HG03432 (cell line): ENCODE data around the gene PTPRU.

Source experiments
- ATAC-seq: cut with Tn5 transposase; IDR thresholded peaks from one replicate; pipeline ENCODE4 v1.9.1; 2021; ENCODE audit warnings: mild to moderate bottlenecking, moderate library complexity; ENCODE audit not compliant: unreplicated experiment

The PTPRU gene

DNA sequence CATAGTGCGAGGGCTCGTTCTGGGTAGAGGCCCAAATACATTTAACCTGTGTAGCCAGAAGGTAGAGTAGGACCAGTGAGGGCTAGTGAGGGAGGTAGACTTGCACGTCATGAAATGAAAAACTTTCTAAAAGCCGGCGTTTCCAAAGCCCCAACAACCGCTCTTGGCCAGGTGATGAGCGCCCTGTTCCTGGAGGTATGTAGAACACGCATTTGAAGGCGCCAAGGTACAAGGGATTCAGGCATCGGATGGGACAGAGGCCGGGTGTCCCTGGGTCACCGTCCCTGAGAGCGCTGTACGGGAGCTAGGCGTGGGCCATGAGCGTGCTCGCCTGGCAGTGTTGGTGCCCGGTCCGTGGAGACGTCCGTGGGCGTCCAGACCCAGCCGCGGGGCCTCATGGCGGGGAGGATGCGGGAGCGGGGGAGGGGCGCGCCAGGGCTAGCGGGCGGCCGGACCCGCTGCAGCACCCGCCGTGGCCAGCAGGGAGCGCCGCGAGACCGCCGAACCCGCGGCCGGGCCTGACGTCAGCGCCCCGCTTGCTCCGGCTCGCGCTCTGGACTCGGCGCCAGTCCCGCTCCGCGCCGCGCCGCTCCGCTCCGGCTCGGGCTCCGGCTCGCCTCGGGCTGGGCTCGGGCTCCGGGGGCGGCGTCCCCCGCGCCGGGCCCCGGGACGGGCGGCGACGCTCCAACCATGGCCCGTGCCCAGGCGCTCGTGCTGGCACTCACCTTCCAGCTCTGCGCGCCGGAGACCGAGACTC is at the start of gene PTPRU:
Gene PTPRU (plus strand): TSS at position 568 of the 757 bp plus-strand sequence. CDS start 123 bp downstream, at position 691.
- peak; percentile 68 for ATAC-seq

DNA sequence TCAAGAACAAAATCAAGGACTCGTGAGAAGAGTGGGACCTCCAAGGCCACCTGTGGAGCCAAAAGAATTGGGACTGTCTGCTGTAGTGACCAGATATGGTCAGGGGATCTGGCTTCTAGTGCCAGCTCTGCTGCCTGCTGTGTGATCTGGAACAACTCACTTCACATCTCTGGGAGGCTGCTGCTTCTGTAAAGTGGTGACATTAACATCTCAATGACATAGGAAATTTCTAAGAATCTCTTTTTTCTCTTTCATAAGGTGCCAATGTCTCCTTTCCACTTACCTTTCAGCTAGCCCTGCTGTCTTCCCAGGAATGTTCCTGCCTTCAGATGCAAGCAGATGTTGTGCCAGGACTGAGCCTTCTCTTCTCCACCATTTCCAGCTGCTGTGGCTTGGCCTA is 49.6 kb upstream of the PTPRU start:
- ATAC-seq, result no peak

DNA sequence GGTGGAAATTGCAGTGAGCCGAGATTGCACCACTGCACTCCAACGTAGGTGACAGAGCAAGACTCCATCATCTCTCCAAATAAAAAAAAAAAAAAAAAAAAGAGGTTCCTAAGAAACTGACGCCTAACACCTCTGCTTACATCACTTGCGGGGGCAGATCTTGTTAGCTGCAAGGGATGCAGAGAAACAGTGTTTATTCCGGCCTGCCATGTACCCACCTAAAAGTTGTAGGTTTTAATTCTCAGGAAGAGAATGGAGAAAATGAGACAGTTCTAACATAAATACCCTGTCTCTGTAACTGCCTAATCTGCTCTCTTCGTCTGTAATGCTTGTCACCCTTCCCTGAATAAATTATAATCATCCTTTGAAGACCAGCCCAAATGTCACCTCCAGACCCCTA is 45.6 kb upstream of the PTPRU start:
- no peak for ATAC-seq

DNA sequence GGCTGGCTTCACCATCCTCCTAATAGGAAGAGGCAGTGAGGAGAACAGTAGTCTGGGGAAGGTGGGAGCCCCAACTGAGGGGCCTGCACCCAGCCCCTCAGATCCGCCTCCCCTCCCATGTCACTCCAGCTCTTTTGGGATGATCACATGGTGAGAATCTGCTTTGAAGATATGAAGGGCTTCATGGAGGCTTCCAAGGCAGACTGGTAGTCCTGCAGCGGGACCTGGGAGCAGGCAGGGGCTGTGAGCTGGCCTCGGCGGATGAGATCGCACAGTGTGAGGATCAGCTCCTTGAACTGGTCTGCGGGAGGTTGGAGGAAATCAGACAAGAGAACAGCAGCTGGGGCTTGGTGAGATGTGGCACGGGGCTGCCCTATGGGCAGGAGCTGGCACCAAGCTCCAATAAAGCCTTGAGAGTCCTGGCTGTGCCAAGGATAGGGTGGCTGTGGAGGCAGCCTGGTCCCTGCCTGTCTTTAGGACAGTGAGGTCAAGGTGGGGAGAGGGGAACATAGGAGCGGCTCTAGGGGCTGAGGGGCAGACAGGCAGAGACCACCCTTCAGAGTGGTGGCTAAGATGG is 42.4 kb upstream of the PTPRU start:
- no peak for ATAC-seq

DNA sequence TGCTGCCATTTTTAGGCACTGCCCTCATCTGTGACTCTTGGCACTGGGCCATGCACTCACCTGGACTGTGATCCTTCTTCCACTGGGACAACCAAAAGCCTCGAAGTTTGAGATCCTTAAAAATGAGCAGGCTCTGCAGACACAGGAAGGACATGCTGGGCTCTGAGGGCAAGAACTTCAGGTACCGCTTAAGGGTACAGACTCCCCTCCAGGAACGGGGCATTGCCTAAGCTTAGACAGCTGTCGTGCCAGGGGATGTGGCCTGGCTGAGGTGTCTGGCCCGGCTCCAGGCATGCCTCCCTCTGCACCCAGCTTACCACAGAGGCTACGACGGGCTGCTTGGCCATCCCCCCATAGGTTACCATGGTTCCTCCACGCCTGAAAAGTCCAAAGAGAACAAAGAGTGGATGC is 40.4 kb upstream of the PTPRU start:
- ATAC-seq, result no peak

DNA sequence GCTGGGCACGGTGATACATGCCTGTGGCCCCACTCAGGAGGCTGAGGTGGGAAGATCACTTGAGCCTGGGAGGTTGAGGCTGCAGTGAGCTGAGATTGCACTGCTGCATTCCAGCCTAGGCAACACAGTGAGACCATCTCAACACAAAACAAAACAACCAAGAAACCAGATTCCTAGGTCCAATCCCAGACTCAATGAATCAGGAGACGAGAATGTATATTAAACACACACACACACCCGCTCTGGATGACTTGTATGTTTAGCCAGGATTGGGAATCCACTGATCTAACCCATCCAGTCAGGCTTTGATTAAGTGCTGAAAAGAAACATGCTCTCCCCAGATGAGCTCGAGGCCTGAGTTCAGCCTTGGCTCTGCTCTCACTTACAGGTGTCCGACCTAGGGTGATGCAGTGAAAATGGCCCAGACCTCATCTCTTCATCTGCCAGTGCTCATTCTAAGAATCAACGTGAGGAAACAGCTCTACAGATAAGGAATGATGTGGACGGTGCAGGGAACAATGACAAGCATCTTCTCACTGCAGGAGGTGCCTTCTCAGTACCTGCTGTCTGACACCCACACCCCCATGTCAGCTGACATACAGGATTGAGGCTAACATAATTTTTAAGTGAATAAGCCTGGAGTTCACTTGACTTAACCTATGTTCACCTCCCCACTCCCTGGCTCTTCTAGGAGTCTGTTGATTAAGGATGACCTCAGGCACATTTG is 39.3 kb upstream of the PTPRU start:
- ATAC-seq, result no peak

DNA sequence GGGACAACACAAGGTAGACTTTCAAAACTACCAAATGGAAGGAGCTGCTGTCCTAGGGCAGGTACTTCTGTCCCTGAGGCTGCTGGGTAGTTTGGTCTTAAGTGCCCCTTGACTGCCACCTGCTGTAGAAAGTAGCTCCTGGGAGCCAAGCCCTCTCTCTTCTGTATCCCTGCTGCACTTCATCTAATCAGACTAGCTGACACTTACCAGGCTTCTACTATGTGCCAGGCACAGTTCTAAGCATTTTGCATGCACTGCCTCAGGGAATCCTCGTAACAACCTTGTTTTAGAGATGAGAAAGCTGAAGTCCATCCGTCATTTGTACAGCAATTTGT is 38.8 kb upstream of the PTPRU start:
- ATAC-seq, result no peak

DNA sequence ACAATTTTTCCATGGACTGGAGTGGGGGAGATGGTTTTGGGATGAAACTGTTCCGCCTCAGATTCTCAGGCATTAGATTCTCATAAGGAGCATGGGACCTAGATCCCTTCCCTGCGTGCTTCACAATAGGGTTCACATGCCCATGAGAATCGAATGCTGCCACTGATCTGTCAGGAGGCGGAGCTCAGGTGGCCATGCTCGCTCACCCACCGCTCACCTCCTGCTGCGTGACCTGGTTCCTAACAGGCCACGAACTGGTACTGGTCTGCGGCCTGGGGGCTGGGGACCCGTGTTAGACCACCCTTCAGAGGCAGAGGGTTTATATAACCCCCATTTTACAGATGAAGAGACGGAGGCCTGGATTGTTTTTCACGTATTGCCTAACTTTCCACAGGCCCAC is 38.3 kb upstream of the PTPRU start:
- no peak for ATAC-seq

DNA sequence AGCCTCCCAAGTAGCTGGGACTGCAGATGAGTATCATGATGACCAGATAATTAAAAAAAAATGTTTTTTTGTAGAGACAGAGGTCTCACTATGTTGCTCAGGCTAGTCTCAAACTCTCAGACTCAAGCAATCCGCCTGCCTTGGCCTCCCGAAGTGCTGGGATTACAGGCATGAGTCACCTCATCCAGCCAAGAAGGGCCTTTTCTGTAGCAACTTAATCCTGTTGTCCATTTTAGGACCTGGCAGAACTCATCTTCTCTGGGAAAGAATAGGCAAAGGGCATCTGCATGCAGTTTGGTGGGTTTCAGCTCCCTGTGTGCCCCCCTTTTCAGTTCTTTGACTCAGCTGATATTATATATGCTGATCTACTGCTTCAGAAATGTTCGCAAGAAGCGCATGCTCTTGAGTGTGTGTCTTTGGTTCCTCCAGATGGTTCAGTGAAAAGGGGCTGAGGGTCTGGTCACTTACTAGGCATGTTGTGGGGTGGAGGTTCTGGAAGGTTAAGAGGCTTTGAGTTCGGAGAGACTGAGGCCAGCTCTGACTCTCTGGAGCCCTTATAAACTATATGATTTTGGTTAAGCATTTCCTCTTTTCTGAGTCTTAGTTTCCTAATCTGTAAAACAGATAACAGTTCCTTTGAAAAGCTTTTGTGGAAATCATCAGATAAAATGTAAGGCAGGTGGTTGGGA is 35.3 kb upstream of the PTPRU start:
- ATAC-seq, result no peak

DNA sequence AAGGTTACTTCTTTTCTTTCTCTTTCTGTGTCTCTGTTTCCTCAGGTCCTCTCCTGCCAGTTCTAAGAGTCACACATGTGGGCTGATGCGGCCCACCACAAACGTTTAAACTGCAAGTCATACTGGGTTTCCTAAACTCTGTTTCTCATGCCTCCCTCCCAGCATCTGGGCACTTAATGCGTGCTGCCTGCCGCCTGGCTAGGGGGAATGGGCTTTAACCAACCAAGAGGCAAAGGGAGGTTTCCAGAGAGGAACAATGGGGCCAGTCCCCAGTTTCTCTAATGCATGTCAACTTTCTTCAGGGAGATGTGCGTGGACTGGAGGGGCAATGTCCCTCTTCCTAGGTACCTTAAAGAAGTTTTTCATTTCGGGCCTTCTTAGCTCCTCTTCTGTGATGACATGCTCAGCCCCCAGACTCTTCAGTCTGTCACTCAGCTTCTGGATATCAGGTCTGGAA is 34.7 kb upstream of the PTPRU start:
- ATAC-seq, result no peak

DNA sequence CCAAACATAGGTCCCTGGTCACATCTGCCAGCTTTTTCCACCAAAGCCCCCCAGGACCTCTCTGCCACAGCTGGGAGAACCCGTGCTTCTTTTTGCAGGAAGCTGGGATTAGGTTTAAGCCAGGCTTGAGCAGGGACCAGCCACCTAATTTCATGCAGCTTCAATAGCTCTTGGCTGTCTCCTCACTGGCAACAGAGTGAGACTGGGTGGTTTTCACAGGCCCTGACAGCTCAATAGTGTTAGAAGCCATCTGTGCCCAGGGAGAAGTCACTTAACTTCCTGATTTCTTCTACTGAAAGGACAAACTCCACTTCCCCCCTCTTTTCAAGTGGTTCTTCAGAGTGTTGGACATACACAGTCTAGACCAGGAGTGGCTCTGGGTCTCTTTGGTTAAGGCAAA is 34.3 kb upstream of the PTPRU start:
- no peak for ATAC-seq

DNA sequence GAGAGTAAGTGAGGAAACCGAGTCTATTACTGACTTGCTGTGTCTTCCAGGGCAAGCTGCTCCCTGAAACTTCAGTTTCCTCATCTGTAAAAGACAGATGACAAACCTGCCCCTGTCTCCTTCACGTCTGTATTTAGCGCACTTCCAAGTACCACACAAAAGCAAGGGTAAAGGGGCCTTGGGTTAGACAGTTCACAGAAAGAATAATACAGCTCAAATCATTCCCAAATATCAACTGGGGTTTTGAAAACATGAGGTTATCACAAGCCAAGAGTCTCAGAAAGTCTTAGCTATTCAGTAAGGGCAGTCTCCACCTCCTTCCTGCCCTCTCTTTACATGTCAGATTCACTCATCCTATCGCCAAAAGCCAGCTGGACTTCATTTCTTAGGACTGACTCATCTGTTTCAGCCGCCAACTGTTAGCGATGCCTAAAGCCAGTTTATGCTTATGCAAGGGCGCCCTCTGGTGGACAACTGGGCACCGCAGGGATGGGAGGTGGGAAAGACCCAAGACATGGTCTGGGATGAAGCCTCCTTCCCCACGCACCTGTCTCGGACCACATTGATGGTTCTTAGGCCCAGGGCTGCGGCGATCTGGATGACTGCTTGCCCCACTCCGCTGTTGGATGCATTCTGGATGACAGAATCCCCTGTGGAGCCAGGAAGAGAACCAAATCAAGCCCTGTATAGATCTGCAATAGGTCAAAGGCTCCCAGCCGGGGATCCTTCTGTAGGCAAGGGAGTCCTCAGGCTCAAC is 33.6 kb upstream of the PTPRU start:
- peak; percentile 47 for ATAC-seq

DNA sequence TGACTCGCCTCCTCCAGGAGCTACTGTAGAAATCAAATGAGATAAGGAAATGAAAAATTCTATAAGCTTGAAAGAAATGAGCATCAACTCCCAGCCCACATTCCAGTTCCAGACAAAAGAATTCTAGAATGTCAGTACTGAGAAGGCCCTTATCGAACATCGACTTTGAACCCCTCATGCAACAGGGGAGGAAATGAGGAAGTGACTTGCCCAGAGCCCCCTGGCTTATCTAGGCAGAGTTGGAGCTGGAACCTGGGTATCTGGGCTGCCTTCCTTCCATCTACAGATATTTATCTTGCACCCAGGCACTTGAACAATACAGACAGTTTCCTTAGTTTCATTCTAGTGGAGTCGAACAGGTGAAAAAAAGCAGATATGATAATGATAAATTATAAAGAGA is 27.9 kb upstream of the PTPRU start:
- no peak for ATAC-seq

DNA sequence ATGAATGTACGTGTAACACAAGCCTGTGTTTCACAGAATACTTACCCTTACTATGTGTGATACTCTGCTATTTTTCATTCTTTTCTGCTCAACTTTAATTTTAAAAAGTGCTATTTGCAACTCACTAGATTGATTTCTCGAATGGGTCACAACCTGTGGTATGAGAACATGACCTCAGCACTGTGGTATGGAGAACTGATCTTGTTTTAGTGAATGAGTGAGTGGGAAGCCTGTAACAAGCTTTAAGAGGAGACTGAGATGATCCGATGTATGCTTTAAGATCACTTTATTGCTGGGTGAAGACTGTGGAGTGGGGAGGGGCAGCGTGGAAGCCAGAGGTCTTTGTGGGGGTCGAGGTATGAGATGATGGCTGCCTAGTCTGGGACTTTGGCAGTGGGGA is 27.1 kb upstream of the PTPRU start:
- no peak for ATAC-seq

DNA sequence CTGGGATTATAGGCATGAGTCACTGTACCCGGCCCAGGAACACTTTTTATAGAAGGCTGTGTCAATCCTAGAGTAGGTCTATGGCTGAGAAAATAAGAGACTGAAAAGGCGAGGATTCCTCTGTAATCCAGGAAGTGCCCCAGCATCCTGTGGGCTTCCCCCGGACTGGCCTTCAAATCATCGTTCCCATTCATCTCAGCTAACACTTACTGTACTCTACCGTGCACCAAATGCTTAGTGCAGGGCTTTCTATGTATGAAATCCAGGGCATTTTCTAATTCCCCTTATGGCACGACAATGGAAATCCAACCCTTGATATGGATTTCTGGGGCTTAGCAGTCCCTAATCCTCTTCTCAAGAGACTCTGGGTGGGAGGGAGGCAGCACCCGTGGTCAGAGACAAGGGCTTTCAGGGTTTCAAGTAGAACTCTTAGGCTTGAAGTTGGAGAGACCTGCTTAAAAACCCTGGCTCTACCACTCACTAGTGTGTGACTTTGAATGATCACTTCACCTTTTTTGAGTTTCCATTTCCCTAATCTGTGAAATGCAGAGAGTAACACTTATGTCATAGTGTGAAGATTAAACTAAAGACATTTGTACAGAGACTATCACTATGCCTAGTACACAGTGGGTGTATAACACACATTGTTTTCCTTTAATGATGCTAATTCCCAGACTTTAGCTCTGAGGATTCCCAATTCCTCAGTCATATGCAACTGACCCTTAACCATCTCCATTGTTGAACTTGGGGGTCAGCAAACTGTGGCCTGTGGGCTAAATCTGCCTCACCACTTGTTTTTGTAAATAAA is 25.8 kb upstream of the PTPRU start:
- no peak for ATAC-seq

DNA sequence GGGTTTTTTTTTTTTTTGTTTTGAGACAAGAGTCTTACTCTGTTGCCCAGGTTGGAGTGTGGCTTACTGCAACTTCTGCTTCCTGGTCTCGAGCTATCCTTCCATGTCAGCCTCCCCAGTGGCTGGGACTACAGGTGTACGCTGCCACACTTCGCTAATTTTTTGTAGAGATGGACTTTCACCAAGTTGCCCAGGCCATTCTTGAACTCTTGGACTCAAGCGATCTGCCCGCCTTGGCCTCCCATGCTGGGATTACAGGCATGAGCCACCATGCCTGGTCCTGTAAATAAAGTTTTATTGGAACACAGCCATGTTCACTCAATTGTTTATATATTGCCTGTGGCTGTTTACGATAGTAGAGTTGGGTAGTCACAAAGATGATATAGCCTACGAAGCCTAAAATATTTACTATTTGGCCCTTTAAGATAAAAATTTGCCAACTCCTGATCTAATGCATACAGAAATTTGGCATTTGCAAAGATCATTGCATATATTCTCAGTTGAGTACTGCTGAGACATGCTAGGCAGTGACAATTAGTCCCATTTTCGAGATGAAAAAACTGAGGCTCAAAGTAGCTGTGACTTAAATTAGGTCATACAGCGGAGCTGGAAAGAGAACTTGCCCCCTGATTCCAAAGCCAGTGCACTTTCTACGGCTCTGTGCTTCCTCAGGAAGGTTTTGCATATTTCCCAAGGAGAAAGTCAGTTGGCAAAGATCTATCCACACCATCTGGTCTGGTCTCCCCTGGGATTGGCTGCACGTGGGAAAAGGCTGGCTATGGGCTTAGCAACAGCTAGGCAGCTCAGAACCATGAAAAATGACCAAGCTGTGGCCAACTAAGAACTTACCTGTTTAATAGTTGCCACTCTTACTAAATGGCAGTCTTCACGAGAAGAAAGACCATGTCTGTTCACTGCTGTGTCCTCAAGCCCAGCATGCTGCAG is 25.0 kb upstream of the PTPRU start:
- no peak for ATAC-seq

DNA sequence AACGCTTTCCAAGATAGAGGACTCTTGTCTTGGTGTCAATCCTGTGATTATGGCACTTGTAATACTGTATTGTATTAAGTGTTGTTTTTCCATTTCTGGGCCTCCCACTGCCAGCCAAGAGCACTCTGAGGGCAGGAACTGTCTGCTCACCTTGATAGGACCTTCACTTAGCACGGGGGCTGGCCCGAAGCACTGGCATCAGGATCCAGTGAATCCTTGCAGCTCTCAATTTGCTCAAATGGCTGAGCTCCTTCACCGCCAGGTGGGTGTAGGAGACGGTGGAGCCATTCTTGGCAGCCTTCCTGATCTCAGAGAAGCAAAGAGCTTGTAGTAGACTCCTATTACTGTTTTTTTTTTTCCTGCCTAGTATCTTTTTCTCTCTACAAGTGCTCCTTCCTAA is 23.3 kb upstream of the PTPRU start:
- ATAC-seq, result no peak

DNA sequence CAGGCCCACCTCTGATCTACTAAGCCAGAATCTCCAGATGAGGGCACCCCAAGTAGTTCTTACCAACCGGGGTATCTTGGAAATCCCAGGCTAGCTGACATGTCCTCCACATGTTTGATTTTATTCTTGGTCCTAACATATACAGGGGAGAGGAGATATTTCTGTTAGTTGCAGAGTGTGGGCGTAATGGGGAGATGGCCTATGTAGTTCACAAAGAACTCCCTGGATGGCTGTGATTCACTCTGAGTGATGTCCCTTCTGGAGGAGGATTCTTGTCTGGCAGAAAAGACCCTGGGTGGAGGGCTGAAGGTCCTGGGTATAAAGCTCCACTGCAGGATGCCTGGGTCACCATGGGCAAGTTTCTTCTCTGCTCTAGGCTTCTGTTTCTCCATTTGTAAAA is 18.7 kb upstream of the PTPRU start:
- ATAC-seq, result no peak

DNA sequence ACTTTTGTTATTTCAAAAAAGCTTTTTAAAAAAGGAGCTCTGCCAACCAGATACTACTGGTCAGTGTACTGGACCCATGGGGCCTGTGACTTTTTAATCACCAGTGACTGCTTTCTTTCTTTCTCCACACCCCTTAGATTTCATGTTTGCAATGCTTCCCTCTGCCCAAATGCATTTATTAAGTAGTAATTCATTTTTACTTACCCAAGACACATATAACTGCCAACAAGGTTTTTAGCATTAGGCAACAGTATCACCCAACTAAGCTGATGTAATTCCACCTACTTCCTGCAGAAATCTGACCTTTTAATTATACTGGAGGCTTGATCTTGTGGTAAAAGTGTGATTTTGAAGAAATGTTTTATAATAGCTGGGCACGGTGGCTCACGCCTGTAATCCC is 18.1 kb upstream of the PTPRU start:
- no peak for ATAC-seq
